ENCODE measurements around the gene CREB3. TPM values are rescaled to one million over a fixed set of nuclear protein-coding genes. Genes with fewer than 3 reads are reported as not detected.

Gene CREB3
- polyA plus RNA-seq (ENCODE audit: insufficient read length in 3 of 3), result 10 to 100 TPM; 37.4 to 40.2 (median 39.3) TPM
- long read RNA-seq, donor 1, transcript CREB3-201 (9 exons, 1,832 nt), result major isoform, 12 of 28 reads
- long read RNA-seq, donor 1, partial matches to known transcripts, result 16 of 28 reads
- long read RNA-seq, donor 1, other reads (novel, unspliced or antisense), result 0 of 28 reads
- long read RNA-seq, donor 2, transcript CREB3-201 (9 exons, 1,832 nt), result major isoform, 9 of 9 reads
- long read RNA-seq, donor 2, partial matches to known transcripts, result 0 of 9 reads
- long read RNA-seq, donor 2, other reads (novel, unspliced or antisense), result 0 of 9 reads
- long read RNA-seq, donor 3, transcript CREB3-201 (9 exons, 1,832 nt), result major isoform, 32 of 106 reads
- long read RNA-seq, donor 3, partial matches to known transcripts, result 64 of 106 reads
- long read RNA-seq, donor 3, other reads (novel, unspliced or antisense), result 10 of 106 reads
- long read RNA-seq, donor 4, transcript CREB3-201 (9 exons, 1,832 nt), result major isoform, 23 of 23 reads
- long read RNA-seq, donor 4, partial matches to known transcripts, result 0 of 23 reads
- long read RNA-seq, donor 4, other reads (novel, unspliced or antisense), result 0 of 23 reads
- long read RNA-seq, donor 5, result 0 reads
- long read RNA-seq, donor 6, transcript CREB3-201 (9 exons, 1,832 nt), result major isoform, 7 of 28 reads
- long read RNA-seq, donor 6, partial matches to known transcripts, result 20 of 28 reads
- long read RNA-seq, donor 6, other reads (novel, unspliced or antisense), result 0 of 28 reads
- long read RNA-seq, donor 7, transcript CREB3-201 (9 exons, 1,832 nt), result major isoform, 12 of 12 reads
- long read RNA-seq, donor 7, partial matches to known transcripts, result 0 of 12 reads
- long read RNA-seq, donor 7, other reads (novel, unspliced or antisense), result 0 of 12 reads
- long read RNA-seq, donor 8, transcript CREB3-201 (9 exons, 1,832 nt), result major isoform, 22 of 63 reads
- long read RNA-seq, donor 8, partial matches to known transcripts, result 34 of 63 reads
- long read RNA-seq, donor 8, other reads (novel, unspliced or antisense), result 7 of 63 reads
- long read RNA-seq, donor 9, transcript CREB3-201 (9 exons, 1,832 nt), result major isoform, 16 of 16 reads
- long read RNA-seq, donor 9, partial matches to known transcripts, result 0 of 16 reads
- long read RNA-seq, donor 9, other reads (novel, unspliced or antisense), result 0 of 16 reads
- long read RNA-seq, donor 10, transcript CREB3-201 (9 exons, 1,832 nt), result major isoform, 11 of 18 reads
- long read RNA-seq, donor 10, partial matches to known transcripts, result 6 of 18 reads
- long read RNA-seq, donor 10, other reads (novel, unspliced or antisense), result 0 of 18 reads
- long read RNA-seq, donor 11, transcript CREB3-201 (9 exons, 1,832 nt), result major isoform, 12 of 18 reads
- long read RNA-seq, donor 11, partial matches to known transcripts, result 6 of 18 reads
- long read RNA-seq, donor 11, other reads (novel, unspliced or antisense), result 0 of 18 reads
- long read RNA-seq, donor 12, partial matches to known transcripts, result 22 of 25 reads
- long read RNA-seq, donor 12, other reads (novel, unspliced or antisense), result 0 of 25 reads
- long read RNA-seq, donor 13, result 0 reads
- long read RNA-seq, donor 14, transcript CREB3-201 (9 exons, 1,832 nt), result major isoform, 23 of 23 reads
- long read RNA-seq, donor 14, partial matches to known transcripts, result 0 of 23 reads
- long read RNA-seq, donor 14, other reads (novel, unspliced or antisense), result 0 of 23 reads
- long read RNA-seq, donor 15, transcript CREB3-201 (9 exons, 1,832 nt), result major isoform, 14 of 14 reads
- long read RNA-seq, donor 15, partial matches to known transcripts, result 0 of 14 reads
- long read RNA-seq, donor 15, other reads (novel, unspliced or antisense), result 0 of 14 reads
- long read RNA-seq, donor 16, transcript CREB3-201 (9 exons, 1,832 nt), result major isoform, 40 of 171 reads
- long read RNA-seq, donor 16, partial matches to known transcripts, result 80 of 171 reads
- long read RNA-seq, donor 16, other reads (novel, unspliced or antisense), result 51 of 171 reads

GRCh38 chr9:35732185-35732799 lies at the start of gene CREB3, which contains the start of gene TLN1:
CREB3 (plus strand) TSS chr9:35732666; CDS start chr9:35732773, 107 bp downstream.
TLN1 (minus strand) TSS chr9:35732195; CDS start chr9:35725694, 6,501 bp downstream.
- peak; percentile 88 to 97 (median 95) for DNase-seq (ENCODE audit: extremely low read depth in 1 of 11, low read depth in 9 of 11, low spot score in 4 of 11)

GRCh38 chr9:35683323-35683722 lies 49.1 kb upstream of the CREB3 start:
- no peak for DNase-seq (ENCODE audit: extremely low read depth in 1 of 11, low read depth in 9 of 11, low spot score in 4 of 11)

GRCh38 chr9:35684921-35685320 lies 47.5 kb upstream of the CREB3 start:
- DNase-seq (ENCODE audit: extremely low read depth in 1 of 11, low read depth in 9 of 11, low spot score in 4 of 11), result no peak

GRCh38 chr9:35685506-35685905 lies 47.0 kb upstream of the CREB3 start:
- no peak for DNase-seq (ENCODE audit: extremely low read depth in 1 of 11, low read depth in 9 of 11, low spot score in 4 of 11)

- DNase-seq (ENCODE audit: extremely low read depth in 1 of 11, low read depth in 9 of 11, low spot score in 4 of 11), result no peak
Measured at GRCh38 chr9:35686222-35687203, 46.0 kb upstream of the CREB3 start.

- DNase-seq (ENCODE audit: extremely low read depth in 1 of 11, low read depth in 9 of 11, low spot score in 4 of 11), result no peak
Measured at GRCh38 chr9:35687306-35687705, 45.2 kb upstream of the CREB3 start.

- DNase-seq (ENCODE audit: extremely low read depth in 1 of 11, low read depth in 9 of 11, low spot score in 4 of 11), result no peak
Measured at GRCh38 chr9:35687972-35688557, 44.4 kb upstream of the CREB3 start.

GRCh38 chr9:35688558-35689541 lies 43.6 kb upstream of the CREB3 start:
- no peak for DNase-seq (ENCODE audit: extremely low read depth in 1 of 11, low read depth in 9 of 11, low spot score in 4 of 11)

GRCh38 chr9:35689542-35690293 lies 42.7 kb upstream of the CREB3 start, which contains the start of gene TPM2:
TPM2 (minus strand) TSS chr9:35689925; CDS start chr9:35689817, 108 bp downstream.
- peak in 5 of 11 donors; percentile 27 to 73 (median 52) for DNase-seq (ENCODE audit: extremely low read depth in 1 of 11, low read depth in 9 of 11, low spot score in 4 of 11)

GRCh38 chr9:35690294-35690613 lies 42.2 kb upstream of the CREB3 start:
- no peak for DNase-seq (ENCODE audit: extremely low read depth in 1 of 11, low read depth in 9 of 11, low spot score in 4 of 11)

- DNase-seq (ENCODE audit: extremely low read depth in 1 of 11, low read depth in 9 of 11, low spot score in 4 of 11), result peak in 6 of 11 donors; percentile 39 to 67 (median 64)
Measured at GRCh38 chr9:35690614-35691333, 41.7 kb upstream of the CREB3 start.

- DNase-seq (ENCODE audit: extremely low read depth in 1 of 11, low read depth in 9 of 11, low spot score in 4 of 11), result no peak
Measured at GRCh38 chr9:35691334-35691650, 41.2 kb upstream of the CREB3 start.

- DNase-seq (ENCODE audit: extremely low read depth in 1 of 11, low read depth in 9 of 11, low spot score in 4 of 11), result no peak
Measured at GRCh38 chr9:35691757-35692301, 40.6 kb upstream of the CREB3 start.
